Myocyte (in vitro differentiated cells): ENCODE measurements around the gene NECAB2. TPM values are rescaled to one million over a fixed set of nuclear protein-coding genes. Genes with fewer than 3 reads are reported as not detected.

Source experiments
- DNase-seq: peaks from one replicate; pipeline ENCODE4 v3.0.0-alpha.2; 2012; ENCODE audit warnings: low read depth
- total RNA-seq: library from RNA; depleted of rRNA; stranded (reverse); fragments of >200 nt; gene quantifications from 2 replicates; pipeline ENCODE4 v1.2.3, GENCODE V29; 2014

The NECAB2 gene
- total RNA-seq, 1 donor from 2014 or later = not detected

- DNase-seq = no peak
Measured at GRCh38 chr16:83965444-83966152, 2.4 kb upstream of the NECAB2 start.

- no peak for DNase-seq
Measured at GRCh38 chr16:83966153-83966696, 1.8 kb upstream of the NECAB2 start.

GRCh38 chr16:83967091-83967490 lies 953 bp upstream of the NECAB2 start:
- no peak for DNase-seq

- no peak for DNase-seq
Measured at GRCh38 chr16:83968306-83968851, 335 bp downstream of the NECAB2 start.

GRCh38 chr16:83968891-83969649 lies 1.0 kb downstream of the NECAB2 start:
- DNase-seq = no peak

- no peak for DNase-seq
Measured at GRCh38 chr16:83969771-83970429, 1.9 kb downstream of the NECAB2 start.

GRCh38 chr16:83970430-83970815 lies 2.4 kb downstream of the NECAB2 start:
- DNase-seq = no peak

- no peak for DNase-seq
Measured at GRCh38 chr16:83971165-83972130, 3.4 kb downstream of the NECAB2 start.

GRCh38 chr16:83972256-83973008 lies 4.4 kb downstream of the NECAB2 start:
- DNase-seq = no peak

- DNase-seq = no peak
Measured at GRCh38 chr16:83973077-83973476, 5.0 kb downstream of the NECAB2 start.

- no peak for DNase-seq
Measured at GRCh38 chr16:83973581-83974385, 5.7 kb downstream of the NECAB2 start.

- DNase-seq = no peak
Measured at GRCh38 chr16:83974475-83974874, 6.4 kb downstream of the NECAB2 start.

- DNase-seq = no peak
Measured at GRCh38 chr16:83975590-83976260, 7.7 kb downstream of the NECAB2 start.

GRCh38 chr16:83977056-83977815 lies 9.2 kb downstream of the NECAB2 start:
- DNase-seq = no peak

GRCh38 chr16:83978401-83978904 lies 10.4 kb downstream of the NECAB2 start:
- no peak for DNase-seq

- no peak for DNase-seq
Measured at GRCh38 chr16:83979441-83979840, 11.4 kb downstream of the NECAB2 start.

GRCh38 chr16:83980794-83981193 lies 12.8 kb downstream of the NECAB2 start:
- no peak for DNase-seq
